H1 (cell line): Measurements from ENCODE around the gene ABHD12. TPM values are rescaled to one million over a fixed set of nuclear protein-coding genes. Genes with fewer than 3 reads are reported as not detected.

Experiments
- SAP30 ChIP-seq: fragments of 300-600 bp; sonication (generic); IDR thresholded peaks from 2 replicates; pipeline ENCODE4 v1.7.1; 2012; ENCODE audit warnings: low read length, moderate library complexity, mild to moderate bottlenecking, inconsistent platforms; ENCODE audit not compliant: insufficient read depth, insufficient replicate concordance
- polyA plus RNA-seq, 7 experiments: library from polyadenylated mRNA; depleted of rRNA in 3 of 7; stranded (reverse) in 5 of 7; unstranded in 2 of 7; fragments of >200 nt in 5 of 7; fragments of 200-250 nt in 2 of 7; gene quantifications; 1 replicate in 5 of 7; 2 replicates in 1 of 7; 4 replicates in 1 of 7; pipeline versions ENCODE4 v1.2.1 to v1.2.3, GENCODE V29; 2011 to 2013; ENCODE audit warnings: missing spikeins in 2 of 7, mixed read lengths in 2 of 7
- total RNA-seq: library from RNA; stranded (reverse); fragmentation: NEBNext Ultra II Directional; extraction: Animal tissue kit (Norgen Biotek cat#: 25700); gene quantifications from 2 replicates; pipeline ENCODE4 v1.2.1, GENCODE V29; 2021

ABHD12 gene
- total and polyA plus RNA-seq, 2 of the 8 experiments (the other 6 are each of a cell fraction or from before 2014, with no cell fraction given), result 31.3 to 59.5 TPM

DNA sequence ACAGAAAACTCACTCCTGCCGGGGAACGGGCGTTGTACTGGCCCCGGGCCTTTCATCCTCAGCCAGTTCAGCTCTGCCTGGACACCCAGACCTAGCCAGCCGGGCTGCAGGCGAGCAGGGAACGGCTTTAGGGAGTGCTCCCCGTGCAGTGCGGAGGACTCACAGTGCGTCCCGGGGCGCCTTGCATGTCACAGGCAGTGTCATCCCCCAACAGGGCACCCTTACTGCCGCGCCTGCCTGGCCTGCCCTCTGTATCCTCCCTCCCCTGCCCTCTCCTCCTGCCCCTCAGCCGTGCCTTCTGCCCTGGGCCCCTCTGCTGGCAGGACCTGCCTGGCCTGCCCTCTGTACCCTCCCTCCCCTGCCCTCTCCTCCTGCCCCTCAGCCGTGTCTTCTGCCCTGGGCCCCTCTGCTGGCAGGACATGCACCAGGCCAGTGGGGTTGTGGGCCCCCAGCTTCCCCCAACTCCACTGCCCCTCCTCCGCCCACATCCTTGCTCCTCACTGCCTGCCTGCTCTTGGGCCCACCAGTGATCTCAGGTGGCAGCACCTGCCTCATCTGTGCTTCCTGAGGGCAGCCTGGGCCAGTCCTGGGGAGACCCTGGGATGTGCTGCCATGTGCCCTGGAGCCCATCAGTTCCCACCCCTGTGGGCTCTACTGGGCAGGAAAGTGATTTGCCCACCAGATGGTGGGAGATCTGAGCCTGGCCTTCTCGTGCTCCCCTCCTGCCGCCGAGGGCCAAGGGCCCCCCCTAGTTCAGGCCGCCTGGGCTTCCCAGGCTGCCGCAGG, 99.8 kb downstream of the ABHD12 start (continued):
- TF ChIP-seq SAP30, result no peak
